Measurements from ENCODE around the gene DST.

Gene DST

DNA sequence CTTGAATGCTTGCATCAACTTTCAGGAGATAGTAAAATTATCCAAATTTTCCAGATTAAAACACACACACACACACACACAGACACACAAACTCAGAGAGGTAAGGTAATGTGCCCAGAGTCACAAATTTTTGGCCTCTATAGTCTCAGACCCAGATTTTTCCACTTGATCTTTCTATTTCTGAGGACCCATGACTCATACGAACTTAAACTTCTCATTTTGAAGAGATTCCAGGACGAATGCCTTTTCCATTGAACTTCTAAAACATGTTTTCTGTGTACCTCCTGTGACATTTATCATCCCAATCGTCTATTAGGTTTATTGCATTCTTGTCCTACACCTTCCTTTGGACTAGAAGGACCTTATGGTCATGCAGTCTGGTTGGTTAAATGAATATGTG lies 222.4 kb downstream of the DST start:
- TF ChIP-seq ZFX (IDR thresholded peaks at IDR 0.05; ENCODE audit: borderline replicate concordance), result no peak
- TF ChIP-seq, protein P1, sequence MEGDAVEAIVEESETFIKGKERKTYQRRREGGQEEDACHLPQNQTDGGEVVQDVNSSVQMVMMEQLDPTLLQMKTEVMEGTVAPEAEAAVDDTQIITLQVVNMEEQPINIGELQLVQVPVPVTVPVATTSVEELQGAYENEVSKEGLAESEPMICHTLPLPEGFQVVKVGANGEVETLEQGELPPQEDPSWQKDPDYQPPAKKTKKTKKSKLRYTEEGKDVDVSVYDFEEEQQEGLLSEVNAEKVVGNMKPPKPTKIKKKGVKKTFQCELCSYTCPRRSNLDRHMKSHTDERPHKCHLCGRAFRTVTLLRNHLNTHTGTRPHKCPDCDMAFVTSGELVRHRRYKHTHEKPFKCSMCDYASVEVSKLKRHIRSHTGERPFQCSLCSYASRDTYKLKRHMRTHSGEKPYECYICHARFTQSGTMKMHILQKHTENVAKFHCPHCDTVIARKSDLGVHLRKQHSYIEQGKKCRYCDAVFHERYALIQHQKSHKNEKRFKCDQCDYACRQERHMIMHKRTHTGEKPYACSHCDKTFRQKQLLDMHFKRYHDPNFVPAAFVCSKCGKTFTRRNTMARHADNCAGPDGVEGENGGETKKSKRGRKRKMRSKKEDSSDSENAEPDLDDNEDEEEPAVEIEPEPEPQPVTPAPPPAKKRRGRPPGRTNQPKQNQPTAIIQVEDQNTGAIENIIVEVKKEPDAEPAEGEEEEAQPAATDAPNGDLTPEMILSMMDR (IDR thresholded peaks at IDR 0.05), result no peak
- no peak overlapping the region for H3K27ac ChIP-seq

DNA sequence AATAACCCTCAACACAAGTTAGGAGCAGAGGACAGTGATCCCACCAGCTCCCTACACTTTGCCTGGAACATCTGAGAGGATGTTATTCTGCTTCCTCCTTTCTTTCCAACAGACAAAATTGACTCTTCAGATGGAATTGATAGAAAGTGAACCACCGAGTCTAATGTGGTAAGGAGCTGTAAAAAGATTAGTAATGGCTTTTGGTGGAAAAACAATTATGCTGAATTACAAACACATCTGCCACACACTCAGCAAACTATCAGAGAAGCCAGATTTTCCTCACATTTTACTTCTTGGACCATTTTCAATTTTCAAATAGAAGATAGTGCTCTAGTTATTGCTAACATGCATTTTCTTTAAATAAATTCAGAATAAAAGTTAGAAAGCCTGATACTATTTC lies 223.5 kb downstream of the DST start:
- no peak overlapping the region for H3K27ac ChIP-seq
- TF ChIP-seq, protein P1 (IDR thresholded peaks at IDR 0.05), result no peak
- no peak for TF ChIP-seq ZFX (IDR thresholded peaks at IDR 0.05; ENCODE audit: borderline replicate concordance)

DNA sequence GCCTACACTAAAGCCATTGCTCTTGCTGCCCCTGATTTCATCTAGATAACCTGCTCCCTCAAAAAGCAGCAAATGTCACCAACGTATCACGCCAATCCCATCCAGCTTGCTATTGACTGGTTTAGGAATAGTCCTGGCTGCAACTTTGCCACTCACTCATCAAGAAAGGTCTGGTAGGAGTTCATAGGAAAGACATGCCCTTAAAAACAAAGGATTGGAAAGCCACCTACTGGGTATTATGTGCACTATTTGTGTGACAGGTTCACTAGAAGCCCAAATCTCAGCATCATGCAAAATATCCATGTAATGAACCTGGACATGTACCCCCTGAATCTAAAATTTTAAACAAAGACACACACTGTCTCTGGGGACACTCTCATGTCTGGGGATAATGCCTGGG lies 224.9 kb downstream of the DST start:
- TF ChIP-seq ZFX (IDR thresholded peaks at IDR 0.05; ENCODE audit: borderline replicate concordance), result no peak
- TF ChIP-seq, protein P1 (IDR thresholded peaks at IDR 0.05), result no peak
- H3K27ac ChIP-seq, result no peak overlapping the region

DNA sequence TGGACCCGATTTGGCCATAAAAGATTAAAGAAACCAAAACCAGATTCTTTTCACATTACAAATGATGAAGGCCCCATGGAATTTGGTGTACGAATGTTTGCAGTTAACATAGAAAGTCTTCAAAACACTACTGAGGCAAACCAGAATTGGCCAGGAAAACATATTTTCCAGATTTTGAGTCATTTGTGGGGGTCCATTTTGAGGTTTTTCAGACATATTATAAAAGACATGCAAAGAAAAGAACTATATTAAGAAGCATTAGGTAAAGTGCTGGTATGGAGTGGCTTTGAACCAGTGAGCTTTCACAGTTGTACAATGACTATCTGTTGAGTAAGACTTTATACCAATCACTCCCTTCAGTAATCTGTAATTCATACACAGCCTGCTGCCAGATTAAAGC lies 226.4 kb downstream of the DST start:
- no peak for TF ChIP-seq ZFX (IDR thresholded peaks at IDR 0.05; ENCODE audit: borderline replicate concordance)
- TF ChIP-seq, protein P1 (IDR thresholded peaks at IDR 0.05), result no peak
- H3K27ac ChIP-seq, result no peak overlapping the region

DNA sequence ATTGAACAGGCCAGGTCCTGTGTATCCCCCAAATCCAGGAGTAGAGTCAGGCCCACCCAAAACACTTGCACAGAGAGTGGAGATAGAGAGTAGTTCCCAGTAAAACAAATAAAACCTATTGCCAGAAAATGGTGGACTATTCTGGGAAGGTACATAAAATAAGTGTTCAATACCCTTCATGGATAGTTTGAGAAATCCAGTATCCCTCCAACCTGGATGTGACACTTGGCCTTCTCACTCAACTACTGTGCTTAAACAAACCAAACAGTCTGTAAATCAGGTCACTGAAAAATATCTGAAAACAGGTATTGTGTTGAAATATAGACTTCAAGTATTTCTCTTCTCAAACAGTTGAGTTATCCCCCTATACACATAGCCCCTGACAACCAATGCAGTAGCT lies 233.7 kb downstream of the DST start:
- TF ChIP-seq, protein P1 (IDR thresholded peaks at IDR 0.05), result no peak
- no peak for TF ChIP-seq ZFX (IDR thresholded peaks at IDR 0.05; ENCODE audit: borderline replicate concordance)
- no peak overlapping the region for H3K27ac ChIP-seq
